Activated naive CD8-positive, alpha-beta T cell treated with anti-CD3 and anti-CD28 coated beads for 36 hours (primary cell): ENCODE results near the gene MOV10. TPM values are rescaled to one million over a fixed set of nuclear protein-coding genes. Genes with fewer than 3 reads are reported as not detected.
"Not testable (repeated sequence)": the region's sequence is repeated elsewhere in the genome, so short reads cannot be mapped to it uniquely, and the experiment has no call there.

Experiments
- DNase-seq: peaks from one replicate; pipeline ENCODE4 v3.0.0; 2021
- H3K27ac Mint-ChIP-seq: one replicate; pipeline ENCODE4 v1.8.0; 2022; ENCODE audit warnings: mild to moderate bottlenecking, moderate library complexity, mixed read lengths
- H3K27me3 Mint-ChIP-seq: one replicate; pipeline ENCODE4 v1.8.0; 2022; ENCODE audit warnings: mild to moderate bottlenecking, mixed read lengths
- H3K36me3 Mint-ChIP-seq: one replicate; pipeline ENCODE4 v1.8.0; 2021; ENCODE audit warnings: mild to moderate bottlenecking, mixed read lengths
- H3K4me1 Mint-ChIP-seq: one replicate; pipeline ENCODE4 v1.8.0; 2021; ENCODE audit warnings: mixed read lengths
- H3K4me3 Mint-ChIP-seq: one replicate; pipeline ENCODE4 v1.8.0; 2022; ENCODE audit warnings: mild to moderate bottlenecking, moderate library complexity, mixed read lengths
- H3K9me3 Mint-ChIP-seq: one replicate; pipeline ENCODE4 v1.8.0; 2022; ENCODE audit warnings: mixed read lengths
- total RNA-seq, 2 experiments: library from RNA; stranded (reverse); gene quantifications; one replicate each; pipeline ENCODE4 v1.2.3, GENCODE V29; 2021

The MOV10 gene
- total RNA-seq, 2 experiments from 2014 or later = 66.1 to 66.4 TPM

GRCh38 chr1:112722601-112723510 lies 48.4 kb downstream of the MOV10 start:
- peaks cover 10% of the 10 kb centered on the region for H3K4me1 Mint-ChIP-seq
- no peaks in the 10 kb centered on the region for H3K36me3 Mint-ChIP-seq
- H3K27ac Mint-ChIP-seq = no peak overlapping the region
- peaks cover 26% of the 10 kb centered on the region for H3K27me3 Mint-ChIP-seq
- DNase-seq = no peak
- no peaks in the 10 kb centered on the region for H3K9me3 Mint-ChIP-seq
- no peak overlapping the region for H3K4me3 Mint-ChIP-seq

GRCh38 chr1:112723511-112723839 lies 49.0 kb downstream of the MOV10 start:
- no peak overlapping the region for H3K4me3 Mint-ChIP-seq
- no peaks in the 10 kb centered on the region for H3K9me3 Mint-ChIP-seq

DNA sequence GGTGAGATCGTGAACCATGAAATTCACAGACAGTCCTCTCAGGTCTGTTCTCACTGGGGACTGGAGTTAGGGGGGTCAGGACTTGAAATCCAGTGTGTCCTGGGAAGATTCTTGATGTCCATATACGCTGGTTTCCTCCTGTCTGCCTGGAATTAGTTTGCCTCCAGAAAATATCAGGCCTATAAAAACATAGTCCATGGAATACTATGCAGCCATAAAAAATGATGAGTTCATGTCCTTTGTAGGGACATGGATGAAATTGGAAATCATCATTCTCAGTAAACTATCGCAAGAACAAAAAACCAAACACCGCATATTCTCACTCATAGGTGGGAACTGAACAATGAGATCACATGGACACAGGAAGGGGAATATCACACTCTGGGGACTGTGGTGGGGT lies 49.8 kb downstream of the MOV10 start:
- not testable (repeated sequence) for H3K9me3 Mint-ChIP-seq, H3K4me1 Mint-ChIP-seq, H3K27ac Mint-ChIP-seq, H3K36me3 Mint-ChIP-seq, DNase-seq, H3K4me3 Mint-ChIP-seq
- H3K27me3 Mint-ChIP-seq = peaks cover 19% of the 10 kb centered on the region

More at GRCh38 chr1:112723511-112723839, 49.0 kb downstream of the MOV10 start:
- no peak for DNase-seq
- H3K27ac Mint-ChIP-seq = no peak overlapping the region
- H3K36me3 Mint-ChIP-seq = no peaks in the 10 kb centered on the region
- peaks cover 10% of the 10 kb centered on the region for H3K4me1 Mint-ChIP-seq
- peaks cover 25% of the 10 kb centered on the region for H3K27me3 Mint-ChIP-seq

DNA sequence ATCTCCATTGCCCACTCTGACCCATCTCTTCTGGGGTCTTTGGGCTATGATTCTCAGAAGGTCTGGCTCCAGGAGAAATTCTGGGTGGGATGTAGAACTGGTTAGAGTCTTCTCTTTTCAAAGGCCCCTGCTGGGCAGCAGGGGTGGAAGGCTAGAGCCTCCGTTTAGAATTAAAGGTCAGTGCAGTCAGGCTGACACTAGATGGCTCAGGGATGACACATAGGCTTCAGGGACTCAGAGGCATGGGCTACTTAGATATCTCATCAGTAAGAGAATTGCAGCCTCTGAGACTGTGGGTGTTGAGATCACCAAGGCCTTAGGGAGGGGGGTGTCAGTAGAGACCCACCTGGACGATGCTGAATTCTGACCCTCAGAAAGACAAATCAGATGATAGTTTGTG lies 53.3 kb downstream of the MOV10 start:
- H3K27me3 Mint-ChIP-seq = peaks cover 8% of the 10 kb centered on the region
- H3K9me3 Mint-ChIP-seq = no peaks in the 10 kb centered on the region
- H3K4me3 Mint-ChIP-seq = no peak overlapping the region
- no peaks in the 10 kb centered on the region for H3K36me3 Mint-ChIP-seq
- H3K4me1 Mint-ChIP-seq = peaks cover 6% of the 10 kb centered on the region
- H3K27ac Mint-ChIP-seq = no peak overlapping the region
- DNase-seq = no peak

DNA sequence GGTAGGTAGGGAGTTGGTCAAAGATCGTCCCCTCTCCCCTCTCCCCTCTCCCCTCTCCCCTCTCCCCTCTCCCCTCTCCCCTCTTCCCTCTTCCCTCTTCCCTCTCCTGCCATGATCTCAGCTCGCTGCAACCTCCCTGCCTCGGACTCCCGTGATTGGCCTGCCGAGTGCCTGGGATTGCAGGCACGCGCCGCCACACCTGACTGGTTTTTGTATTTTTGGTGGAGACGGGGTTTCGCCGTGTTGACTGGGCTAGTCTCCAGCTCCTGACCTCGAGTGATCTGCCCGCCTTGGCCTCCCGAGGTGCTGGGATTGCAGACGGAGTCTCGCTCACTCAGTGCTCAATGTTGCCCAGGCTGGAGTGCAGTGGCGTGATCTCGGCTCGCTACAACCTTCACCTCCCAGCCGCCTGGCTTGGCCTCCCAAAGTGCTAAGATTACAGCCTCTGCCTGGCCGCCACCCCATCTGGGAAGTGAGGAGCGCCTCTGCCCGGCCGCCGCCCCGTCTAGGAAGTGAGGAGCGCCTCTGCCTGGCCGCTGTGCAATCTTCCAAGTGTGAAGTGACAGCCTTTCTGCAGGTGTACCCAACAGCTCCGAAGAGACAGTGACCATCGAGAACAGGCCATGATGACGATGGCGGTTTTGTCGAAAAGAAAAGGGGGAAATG lies 54.0 kb downstream of the MOV10 start:
- DNase-seq, H3K27me3 Mint-ChIP-seq, H3K27ac Mint-ChIP-seq, H3K36me3 Mint-ChIP-seq, H3K9me3 Mint-ChIP-seq, H3K4me1 Mint-ChIP-seq, H3K4me3 Mint-ChIP-seq: not testable (repeated sequence)

DNA sequence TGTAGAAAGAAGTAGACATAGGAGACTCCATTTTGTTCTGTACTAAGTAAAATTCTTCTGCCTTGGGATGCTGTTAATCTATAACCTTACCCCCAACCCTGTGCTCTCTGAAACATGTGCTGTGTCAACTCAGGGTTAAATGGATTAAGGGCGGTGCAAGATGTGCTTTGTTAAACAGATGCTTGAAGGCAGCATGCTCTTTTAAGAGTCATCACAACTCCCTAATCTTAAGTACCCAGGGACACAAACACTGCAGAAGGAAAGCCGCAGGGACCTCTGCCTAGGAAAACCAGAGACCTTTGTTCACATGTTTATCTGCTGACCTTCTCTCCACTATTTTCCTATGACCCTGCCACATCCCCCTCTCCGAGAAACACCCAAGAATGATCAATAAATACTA lies 54.6 kb downstream of the MOV10 start:
- not testable (repeated sequence) for H3K9me3 Mint-ChIP-seq, H3K27me3 Mint-ChIP-seq, H3K27ac Mint-ChIP-seq, H3K36me3 Mint-ChIP-seq, H3K4me1 Mint-ChIP-seq, H3K4me3 Mint-ChIP-seq, DNase-seq

DNA sequence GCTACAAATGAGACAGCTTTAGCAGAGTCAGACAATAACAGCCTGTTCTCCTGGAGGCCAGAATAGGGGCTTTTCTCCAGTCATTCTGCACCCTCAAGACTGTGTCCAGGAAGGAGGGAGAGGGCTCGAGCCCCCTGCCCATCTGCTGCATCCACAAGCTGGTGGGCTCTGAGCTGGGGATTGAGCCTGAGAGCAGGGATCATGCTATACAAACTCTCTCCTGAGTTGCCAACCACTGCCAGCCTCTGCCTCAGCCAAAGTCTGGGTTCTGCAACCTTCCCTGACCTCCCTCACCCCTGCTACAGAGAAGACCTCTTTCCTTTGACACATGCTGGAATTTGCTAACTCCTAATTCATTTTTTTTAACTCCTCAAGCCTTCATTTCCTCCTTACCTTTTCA lies 55.5 kb downstream of the MOV10 start:
- Mint-ChIP-seq H3K4me1 (no peaks in the 10 kb centered on the region), H3K27ac (no peak overlapping the region), H3K36me3 (no peaks in the 10 kb centered on the region), H3K4me3 (no peak overlapping the region), H3K9me3 (no peaks in the 10 kb centered on the region), H3K27me3 (peaks cover 3% of the 10 kb centered on the region)
- DNase-seq = no peak

DNA sequence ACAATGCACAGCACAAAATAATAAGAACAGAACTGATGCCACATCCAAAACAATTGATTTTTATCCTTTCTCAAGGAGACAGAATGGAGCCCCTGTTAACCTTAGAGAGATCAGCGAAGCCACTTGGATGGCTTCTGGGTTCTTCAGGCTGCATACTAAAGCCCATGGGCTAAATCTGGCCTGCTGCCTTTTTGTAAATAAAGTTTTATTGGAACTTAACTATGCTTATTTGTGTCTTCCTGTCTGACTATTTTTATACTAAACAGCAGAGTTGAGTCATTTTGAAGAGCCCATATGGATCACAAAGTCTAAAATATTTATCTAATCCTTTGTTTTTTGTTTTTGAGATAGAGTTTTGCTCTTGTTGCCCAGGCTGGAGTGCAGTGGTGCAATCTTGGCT lies 57.0 kb downstream of the MOV10 start:
- no peak overlapping the region for H3K4me3 Mint-ChIP-seq
- no peak for DNase-seq
- peaks cover 6% of the 10 kb centered on the region for H3K4me1 Mint-ChIP-seq
- H3K9me3 Mint-ChIP-seq = no peaks in the 10 kb centered on the region
- no peaks in the 10 kb centered on the region for H3K36me3 Mint-ChIP-seq
- no peak overlapping the region for H3K27ac Mint-ChIP-seq
- H3K27me3 Mint-ChIP-seq = peaks cover 3% of the 10 kb centered on the region

DNA sequence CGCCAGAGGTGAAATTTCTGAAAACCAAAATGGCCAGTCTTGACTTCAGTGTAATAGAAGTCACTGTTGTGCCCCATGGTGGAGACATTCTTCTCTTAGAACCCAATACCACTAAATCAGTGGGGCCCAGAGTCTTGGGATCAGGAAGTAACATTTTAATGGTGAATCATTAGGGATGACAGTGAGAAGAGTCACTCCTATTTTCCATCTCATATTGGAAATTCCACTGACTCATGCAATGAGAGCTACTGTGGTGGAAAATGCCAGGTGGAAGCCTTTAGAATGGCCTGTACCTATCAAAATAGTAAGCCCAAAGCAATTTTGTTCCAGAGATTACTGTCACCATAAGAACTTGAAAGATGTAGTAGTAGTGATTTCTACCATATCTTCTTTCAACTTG lies 61.3 kb downstream of the MOV10 start:
- H3K4me1 Mint-ChIP-seq = peaks cover 11% of the 10 kb centered on the region
- no peaks in the 10 kb centered on the region for H3K36me3 Mint-ChIP-seq
- DNase-seq = no peak
- H3K9me3 Mint-ChIP-seq = peaks cover 7% of the 10 kb centered on the region
- peaks cover 31% of the 10 kb centered on the region for H3K27me3 Mint-ChIP-seq
- no peak overlapping the region for H3K27ac Mint-ChIP-seq
- H3K4me3 Mint-ChIP-seq = no peak overlapping the region

GRCh38 chr1:112737573-112737972 lies 63.1 kb downstream of the MOV10 start:
- H3K27me3 Mint-ChIP-seq = peaks cover 46% of the 10 kb centered on the region
- H3K27ac Mint-ChIP-seq = no peak overlapping the region
- no peak for DNase-seq
- H3K4me1 Mint-ChIP-seq = peaks cover 11% of the 10 kb centered on the region
- peaks cover 9% of the 10 kb centered on the region for H3K9me3 Mint-ChIP-seq
- H3K4me3 Mint-ChIP-seq = no peak overlapping the region
- H3K36me3 Mint-ChIP-seq = no peaks in the 10 kb centered on the region

GRCh38 chr1:112743174-112744008 lies 68.9 kb downstream of the MOV10 start:
- peaks cover 3% of the 10 kb centered on the region for H3K4me1 Mint-ChIP-seq
- peaks cover 8% of the 10 kb centered on the region for H3K9me3 Mint-ChIP-seq
- peaks cover 6% of the 10 kb centered on the region for H3K36me3 Mint-ChIP-seq

GRCh38 chr1:112744009-112744578 lies 69.6 kb downstream of the MOV10 start:
- H3K27me3 Mint-ChIP-seq = peaks cover 84% of the 10 kb centered on the region
- H3K4me3 Mint-ChIP-seq = no peak overlapping the region
- H3K9me3 Mint-ChIP-seq = peaks cover 6% of the 10 kb centered on the region
- peaks cover 3% of the 10 kb centered on the region for H3K4me1 Mint-ChIP-seq
- peak; percentile 8 for DNase-seq
- H3K27ac Mint-ChIP-seq = no peak overlapping the region
- H3K36me3 Mint-ChIP-seq = peaks cover 6% of the 10 kb centered on the region

More at GRCh38 chr1:112743174-112744008, 68.9 kb downstream of the MOV10 start:
- Mint-ChIP-seq H3K27ac (no peak overlapping the region), H3K27me3 (peaks cover 85% of the 10 kb centered on the region), H3K4me3 (no peak overlapping the region)
- DNase-seq = no peak

DNA sequence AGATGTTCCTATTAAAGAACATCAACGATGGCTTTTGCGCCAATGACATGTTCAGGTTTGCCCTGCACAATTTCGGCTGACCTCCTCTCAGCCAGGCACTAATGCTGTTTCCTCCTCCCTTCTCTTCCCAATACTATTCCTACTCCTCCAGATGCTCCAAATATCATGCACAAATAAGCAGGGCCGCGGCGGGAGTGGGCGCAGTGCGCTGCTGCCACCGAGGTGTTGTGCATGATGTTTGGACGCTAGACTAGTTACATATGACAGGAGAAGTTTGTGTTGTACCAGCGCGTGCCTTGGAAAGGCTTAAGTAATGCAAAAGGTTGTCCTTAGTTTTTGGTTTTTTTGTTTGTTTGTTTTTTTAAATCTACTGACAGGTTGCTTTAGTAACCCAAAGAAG lies 73.9 kb downstream of the MOV10 start:
- H3K27ac Mint-ChIP-seq = no peak overlapping the region
- no peak overlapping the region for H3K4me3 Mint-ChIP-seq
- DNase-seq = no peak
- peaks cover 64% of the 10 kb centered on the region for H3K27me3 Mint-ChIP-seq
- H3K36me3 Mint-ChIP-seq = peaks cover 3% of the 10 kb centered on the region
- H3K4me1 Mint-ChIP-seq = peaks cover 3% of the 10 kb centered on the region
- H3K9me3 Mint-ChIP-seq = peaks cover 2% of the 10 kb centered on the region
